Testis (tissue), 3 donors: Measurements from ENCODE around the gene ZNRF3. TPM values are rescaled to one million over a fixed set of nuclear protein-coding genes. Genes with fewer than 3 reads are reported as not detected.

Experiments
- DNase-seq: peaks from one replicate; pipeline ENCODE4 v3.0.0-alpha.2; 2019
- H3K27ac ChIP-seq, 2 donors: fragments of 200-600 bp; sonication (generic); one replicate each; pipeline ENCODE4 v1.5.1; 2019
- H3K27me3 ChIP-seq: fragments of 200-600 bp; sonication (generic); one replicate; pipeline ENCODE4 v1.5.1; 2019
- H3K36me3 ChIP-seq: fragments of 200-600 bp; sonication (generic); one replicate; pipeline ENCODE4 v1.5.1; 2017; ENCODE audit warnings: low read depth; ENCODE audit errors: missing control alignments
- H3K4me1 ChIP-seq: fragments of 200-600 bp; sonication (generic); one replicate; pipeline ENCODE4 v1.5.1; 2019
- H3K4me3 ChIP-seq, 2 donors: fragments of 200-600 bp; sonication (generic); one replicate each; pipeline ENCODE4 v1.5.1; 2017 to 2019
- H3K9me3 ChIP-seq: fragments of 200-600 bp; sonication (generic); one replicate; pipeline ENCODE4 v1.5.1; 2017
- POLR2A ChIP-seq: fragments of 450-650 bp; IDR thresholded peaks from one replicate; pipeline ENCODE4 v1.6.1; 2017; ENCODE audit warnings: antibody characterized with exemption, mild to moderate bottlenecking, moderate library complexity
- WGBS, 2 donors: methylation state at CpG; one replicate each; pipeline ENCODE4 v1.1.5; 2018; 5-methylcytosine and 5-hydroxymethylcytosine counted together
- intact Hi-C: fragments of 100-400 bp; cut with DNase I; formaldehyde crosslinking; loops from one replicate; pipeline ENCODE4 v1.15.1; 2023; ENCODE audit warnings: low total_unique reads
- polyA plus RNA-seq: library from polyadenylated mRNA; stranded (reverse); fragments of 350-450 nt; fragmentation: Illumina TruSeq; extraction: RNeasy Lipid Tissue Mini Kit (QIAGEN cat#74804); gene quantifications from one replicate; pipeline ENCODE4 v1.2.3, GENCODE V29; 2014; ENCODE audit warnings: low read depth, low replicate concordance; ENCODE audit not compliant: insufficient read depth
- total RNA-seq, 2 donors: library from RNA; depleted of rRNA; stranded (reverse); fragments of >200 nt; gene quantifications; one replicate each; pipeline ENCODE4 v1.2.3, GENCODE V29; 2016
- TF ChIP-seq, protein P1 (sequence below), 3 experiments: fragments of 450-650 bp in 2 of 3; fragments of 200-600 bp in 1 of 3; sonication (generic) in 1 of 3; IDR thresholded peaks; one replicate each; pipeline ENCODE4 v1.5.1; 2016 to 2019; ENCODE audit warnings: antibody characterized with exemption in 3 of 3, mild to moderate bottlenecking in 2 of 3, moderate library complexity in 1 of 3

The ZNRF3 gene
- total and polyA plus RNA-seq, 3 donors from 2014 or later, result 13.9 to 44.5 (median 32.2) TPM

DNA sequence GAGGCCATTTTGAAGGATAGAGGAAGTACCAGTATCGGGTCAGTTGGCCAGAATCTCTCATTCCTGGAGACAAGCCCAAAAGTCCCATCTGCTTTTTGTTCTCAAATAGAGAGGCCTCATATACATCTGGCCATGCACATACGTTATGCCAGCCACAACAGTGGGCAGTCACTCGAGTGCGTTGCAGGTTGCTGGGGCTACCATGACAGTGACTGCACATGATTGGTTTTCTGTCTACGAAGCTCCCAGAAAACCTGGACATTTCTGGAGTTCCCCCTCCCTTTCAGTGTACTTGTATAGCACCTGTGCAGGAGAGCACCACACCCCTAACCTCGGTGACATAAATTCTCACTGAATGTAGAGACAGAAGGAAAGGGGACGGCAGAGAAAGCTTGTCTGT lies 116.1 kb downstream of the ZNRF3 start:
- no peaks in the 10 kb centered on the region for H3K36me3 ChIP-seq
- peaks cover 14% of the 10 kb centered on the region for H3K4me1 ChIP-seq
- H3K9me3 ChIP-seq, result no peaks in the 10 kb centered on the region
- H3K27me3 ChIP-seq, result no peaks in the 10 kb centered on the region
- WGBS, 2 donors, result 73 to 75% methylated on average over 7 of the region's 7 CpGs
- TF ChIP-seq, protein P1, sequence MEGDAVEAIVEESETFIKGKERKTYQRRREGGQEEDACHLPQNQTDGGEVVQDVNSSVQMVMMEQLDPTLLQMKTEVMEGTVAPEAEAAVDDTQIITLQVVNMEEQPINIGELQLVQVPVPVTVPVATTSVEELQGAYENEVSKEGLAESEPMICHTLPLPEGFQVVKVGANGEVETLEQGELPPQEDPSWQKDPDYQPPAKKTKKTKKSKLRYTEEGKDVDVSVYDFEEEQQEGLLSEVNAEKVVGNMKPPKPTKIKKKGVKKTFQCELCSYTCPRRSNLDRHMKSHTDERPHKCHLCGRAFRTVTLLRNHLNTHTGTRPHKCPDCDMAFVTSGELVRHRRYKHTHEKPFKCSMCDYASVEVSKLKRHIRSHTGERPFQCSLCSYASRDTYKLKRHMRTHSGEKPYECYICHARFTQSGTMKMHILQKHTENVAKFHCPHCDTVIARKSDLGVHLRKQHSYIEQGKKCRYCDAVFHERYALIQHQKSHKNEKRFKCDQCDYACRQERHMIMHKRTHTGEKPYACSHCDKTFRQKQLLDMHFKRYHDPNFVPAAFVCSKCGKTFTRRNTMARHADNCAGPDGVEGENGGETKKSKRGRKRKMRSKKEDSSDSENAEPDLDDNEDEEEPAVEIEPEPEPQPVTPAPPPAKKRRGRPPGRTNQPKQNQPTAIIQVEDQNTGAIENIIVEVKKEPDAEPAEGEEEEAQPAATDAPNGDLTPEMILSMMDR (IDR thresholded peaks at IDR 0.05), result no peak
- no peak for TF ChIP-seq POLR2A
- DNase-seq, result no peak
- intact Hi-C loops, result no loop called here
- H3K4me3 ChIP-seq, result no peak overlapping the region
- H3K27ac ChIP-seq, result no peak overlapping the region

DNA sequence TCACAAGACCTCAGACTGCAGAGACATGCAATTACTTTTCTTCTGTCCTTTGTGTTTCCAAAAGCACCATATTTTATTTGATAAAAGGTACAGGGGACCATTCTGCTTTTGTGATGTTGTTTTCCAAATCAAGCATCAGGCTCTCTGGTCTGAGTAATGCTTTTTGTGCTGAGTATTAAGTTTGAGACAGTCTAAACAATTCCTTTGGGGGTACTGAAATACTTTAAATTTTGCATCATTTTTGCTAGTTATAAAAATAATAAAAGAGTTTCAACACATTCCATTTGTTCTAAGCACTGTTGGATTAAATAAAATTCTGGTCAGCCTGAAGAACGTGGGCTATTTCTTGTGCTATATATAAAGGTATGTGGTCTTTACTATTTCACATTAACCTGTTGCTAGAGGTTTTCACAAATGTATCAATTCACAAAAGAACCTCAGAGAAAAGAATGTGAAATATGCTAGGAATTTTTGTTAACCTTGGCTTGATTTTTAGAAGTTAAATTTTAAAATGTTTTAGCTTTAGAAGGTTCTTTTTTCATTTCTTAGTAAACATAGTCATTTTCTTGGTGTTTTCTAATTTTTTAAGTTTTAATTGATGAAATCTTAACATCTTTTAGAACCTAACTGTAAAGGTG lies 116.7 kb downstream of the ZNRF3 start:
- no peak for TF ChIP-seq POLR2A
- TF ChIP-seq, protein P1 (IDR thresholded peaks at IDR 0.05), result no peak
- Histone ChIP-seq H3K27ac (no peak overlapping the region), H3K4me3 (no peak overlapping the region), H3K36me3 (no peaks in the 10 kb centered on the region), H3K9me3 (no peaks in the 10 kb centered on the region), H3K27me3 (no peaks in the 10 kb centered on the region), H3K4me1 (peaks cover 20% of the 10 kb centered on the region)
- DNase-seq, result no peak
- 22 to 24% methylated on average over 1 of the region's 1 CpG for WGBS, 2 donors
- intact Hi-C loops, result no loop called here

DNA sequence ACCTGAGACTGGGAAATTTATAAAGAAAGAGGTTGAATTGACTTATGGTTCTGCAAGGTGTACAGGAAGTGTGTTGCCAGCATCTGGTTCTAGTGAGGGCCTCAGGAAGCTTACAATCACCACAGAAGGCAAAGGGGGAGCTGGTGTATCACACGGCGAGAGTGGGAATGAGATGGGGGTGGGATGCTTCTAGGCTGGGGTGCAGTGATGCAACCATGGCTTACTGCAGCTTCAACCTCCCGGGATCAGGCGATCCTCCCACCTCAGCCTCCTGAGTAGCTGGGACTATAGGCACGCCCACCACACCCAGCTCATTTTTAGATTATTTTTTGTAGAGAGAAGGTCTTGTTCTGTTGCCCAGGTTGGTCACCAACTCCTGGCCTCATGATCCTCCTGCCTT lies 117.3 kb downstream of the ZNRF3 start:
- TF ChIP-seq, protein P1 (IDR thresholded peaks at IDR 0.05), result no peak
- no peak for TF ChIP-seq POLR2A
- WGBS, 2 donors, result 85 to 93% methylated on average over 5 of the region's 5 CpGs
- H3K36me3 ChIP-seq, result no peaks in the 10 kb centered on the region
- no peak overlapping the region for H3K4me3 ChIP-seq
- no peak overlapping the region for H3K27ac ChIP-seq
- H3K9me3 ChIP-seq, result no peaks in the 10 kb centered on the region
- H3K27me3 ChIP-seq, result no peaks in the 10 kb centered on the region
- DNase-seq, result no peak
- intact Hi-C loops, result no loop called here
- H3K4me1 ChIP-seq, result peaks cover 23% of the 10 kb centered on the region

DNA sequence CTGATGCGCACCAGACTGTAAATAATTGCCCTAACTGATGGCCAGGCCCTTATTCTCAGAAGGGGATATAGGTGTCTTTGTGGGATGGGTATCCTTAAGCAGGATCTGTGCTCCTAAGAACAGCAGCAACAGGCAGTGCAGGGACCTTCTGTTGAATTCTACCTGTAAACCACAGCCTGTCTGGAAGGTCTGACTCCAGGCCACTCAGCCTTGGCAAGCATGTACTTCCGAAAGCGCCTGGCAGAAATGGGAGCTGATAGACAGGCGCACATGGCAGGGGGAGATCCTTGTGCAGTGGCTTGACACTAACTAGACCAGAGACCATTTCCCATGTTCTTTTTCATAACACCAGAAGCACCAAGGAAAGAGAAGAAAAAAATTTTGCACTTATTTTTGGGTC lies 119.2 kb downstream of the ZNRF3 start:
- WGBS, 2 donors, result 88 to 100% methylated on average over 4 of the region's 4 CpGs
- H3K4me1 ChIP-seq, result peaks cover 23% of the 10 kb centered on the region
- TF ChIP-seq, protein P1 (IDR thresholded peaks at IDR 0.05), result no peak
- no peak for TF ChIP-seq POLR2A

DNA sequence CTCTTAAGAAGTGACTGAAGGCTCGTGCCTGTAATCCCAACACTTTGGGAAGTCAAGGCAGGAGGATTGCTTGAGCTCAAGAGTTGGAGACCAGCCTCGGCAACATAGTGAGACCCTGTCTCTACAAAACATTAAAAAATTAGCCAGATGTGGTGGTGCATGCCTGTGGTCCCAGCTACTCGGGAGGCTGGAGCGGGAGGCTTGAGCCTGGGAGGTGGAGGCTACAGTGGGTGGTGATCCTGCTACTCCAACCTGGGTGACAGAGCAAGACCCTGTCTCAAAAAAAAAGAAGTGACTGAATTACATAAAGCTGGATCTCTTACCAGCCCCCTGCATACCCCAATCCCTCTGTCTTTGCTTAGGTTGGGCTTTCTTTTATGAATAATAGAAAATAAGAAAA lies 120.2 kb downstream of the ZNRF3 start:
- DNase-seq, result no peak
- WGBS, 2 donors, result 95% methylated on average over 4 of the region's 4 CpGs

More for the DNA sequence above, 119.2 kb downstream of the ZNRF3 start:
- no peak for DNase-seq
- Histone ChIP-seq H3K4me3 (no peak overlapping the region), H3K9me3 (no peaks in the 10 kb centered on the region), H3K27me3 (no peaks in the 10 kb centered on the region), H3K27ac (no peak overlapping the region), H3K36me3 (no peaks in the 10 kb centered on the region)
- intact Hi-C loops, result no loop called here

More for the DNA sequence above, 120.2 kb downstream of the ZNRF3 start:
- Histone ChIP-seq H3K27me3 (no peaks in the 10 kb centered on the region), H3K9me3 (no peaks in the 10 kb centered on the region), H3K4me1 (peaks cover 23% of the 10 kb centered on the region), H3K36me3 (no peaks in the 10 kb centered on the region), H3K27ac (no peak overlapping the region), H3K4me3 (no peak overlapping the region)
- intact Hi-C loops, result no loop called here
- TF ChIP-seq, protein P1 (IDR thresholded peaks at IDR 0.05), result no peak
- no peak for TF ChIP-seq POLR2A
